Measurements from ENCODE around the gene EPN2. TPM values are rescaled to one million over a fixed set of nuclear protein-coding genes. Genes with fewer than 3 reads are reported as not detected.

The EPN2 gene
- total RNA-seq, 2 donors from 2014 or later: 28.7 to 47.9 TPM

DNA sequence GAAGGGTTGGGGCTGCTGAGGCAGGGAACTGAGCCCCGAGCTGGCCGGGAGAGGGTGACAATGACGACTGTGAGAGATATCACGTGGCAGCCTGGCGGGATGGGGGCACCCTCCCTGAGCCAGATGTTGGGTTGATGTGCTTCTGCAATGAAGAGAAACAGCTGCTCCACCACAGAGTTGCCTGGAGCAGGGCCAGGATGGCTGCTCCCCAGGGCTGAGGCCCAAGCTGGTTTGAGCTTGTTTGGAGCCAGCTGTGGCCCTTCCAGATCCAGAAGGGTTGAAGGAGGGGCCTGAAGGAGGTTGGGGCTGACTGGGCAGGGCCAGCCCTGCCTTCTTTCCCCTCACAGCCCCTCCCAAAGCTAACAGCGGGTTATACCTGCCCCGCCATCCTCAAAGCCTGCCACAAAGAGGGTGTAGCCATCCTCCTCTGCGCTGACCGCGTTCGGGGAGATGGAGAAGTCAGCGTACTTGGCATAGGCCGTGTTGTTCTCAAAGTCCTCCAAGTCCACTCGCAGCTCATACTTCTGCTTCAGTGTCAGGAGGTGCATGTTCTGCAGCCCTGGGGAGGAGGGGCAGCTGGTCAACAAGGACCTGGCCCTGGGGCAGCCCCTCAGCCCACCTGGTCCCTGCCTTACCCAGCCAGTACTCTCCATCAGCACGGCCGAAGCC, 147.7 kb downstream of the EPN2 start:
- no peaks in the 10 kb centered on the region for H3K27me3 ChIP-seq (replicated peaks; ENCODE audit: insufficient read depth)
- H3K4me1 ChIP-seq (ENCODE audit: control insufficient read depth in 1 of 2, low read depth in 2 of 2): peaks cover 48 to 91% of the 10 kb centered on the region in 2 donors
- DNase-seq (ENCODE audit: low spot score): no peak
- peak overlapping the region; percentile 98 to 99 for H3K27ac ChIP-seq
- peak; percentile 41 for ATAC-seq (ENCODE audit: insufficient number of reproducible peaks, low FRiP score, low read depth)
- peak overlapping the region; percentile 69 for H3K4me3 ChIP-seq
- H3K9me3 ChIP-seq: no peaks in the 10 kb centered on the region
- TF ChIP-seq, protein P1, sequence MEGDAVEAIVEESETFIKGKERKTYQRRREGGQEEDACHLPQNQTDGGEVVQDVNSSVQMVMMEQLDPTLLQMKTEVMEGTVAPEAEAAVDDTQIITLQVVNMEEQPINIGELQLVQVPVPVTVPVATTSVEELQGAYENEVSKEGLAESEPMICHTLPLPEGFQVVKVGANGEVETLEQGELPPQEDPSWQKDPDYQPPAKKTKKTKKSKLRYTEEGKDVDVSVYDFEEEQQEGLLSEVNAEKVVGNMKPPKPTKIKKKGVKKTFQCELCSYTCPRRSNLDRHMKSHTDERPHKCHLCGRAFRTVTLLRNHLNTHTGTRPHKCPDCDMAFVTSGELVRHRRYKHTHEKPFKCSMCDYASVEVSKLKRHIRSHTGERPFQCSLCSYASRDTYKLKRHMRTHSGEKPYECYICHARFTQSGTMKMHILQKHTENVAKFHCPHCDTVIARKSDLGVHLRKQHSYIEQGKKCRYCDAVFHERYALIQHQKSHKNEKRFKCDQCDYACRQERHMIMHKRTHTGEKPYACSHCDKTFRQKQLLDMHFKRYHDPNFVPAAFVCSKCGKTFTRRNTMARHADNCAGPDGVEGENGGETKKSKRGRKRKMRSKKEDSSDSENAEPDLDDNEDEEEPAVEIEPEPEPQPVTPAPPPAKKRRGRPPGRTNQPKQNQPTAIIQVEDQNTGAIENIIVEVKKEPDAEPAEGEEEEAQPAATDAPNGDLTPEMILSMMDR (IDR thresholded peaks at IDR 0.05): no peak
- H3K36me3 ChIP-seq: peaks cover 26% of the 10 kb centered on the region

GRCh38 chr17:19385521-19385983, 148.4 kb downstream of the EPN2 start:
- Histone ChIP-seq H3K27me3 (replicated peaks; ENCODE audit: insufficient read depth) (no peaks in the 10 kb centered on the region), H3K9me3 (no peaks in the 10 kb centered on the region), H3K36me3 (peaks cover 23% of the 10 kb centered on the region), H3K27ac (peak overlapping the region; percentile 98 to 99), H3K4me3 (peak overlapping the region; percentile 69), H3K4me1 (ENCODE audit: control insufficient read depth in 1 of 2, low read depth in 2 of 2) (peaks cover 54 to 92% of the 10 kb centered on the region in 2 donors)
- DNase-seq (ENCODE audit: low spot score) (no peak), ATAC-seq (ENCODE audit: insufficient number of reproducible peaks, low FRiP score, low read depth) (no peak)
- TF ChIP-seq, protein P1 (IDR thresholded peaks at IDR 0.05): no peak

Other genes starting within 250 kb of the EPN2 start
- 10 to 100 TPM; 10.8 to 19.8 TPM for gene FAM83G, start 232.6 kb upstream of the EPN2 start, total RNA-seq
- 1 to 10 TPM; 1.6 to 3.2 TPM for gene GRAP, start 190.4 kb upstream of the EPN2 start, total RNA-seq
- gene GRAPL, start 109.8 kb upstream of the EPN2 start, total RNA-seq: 1 to 10 TPM in 1 of 2 donors, under 1 TPM in 1; 0.54 to 3.0 TPM
- 10 to 100 TPM in 1 of 2 donors, 1 to 10 TPM in 1; 6.3 to 33.4 TPM for gene B9D1, start 125.4 kb downstream of the EPN2 start, total RNA-seq
- gene MAPK7, start 141.1 kb downstream of the EPN2 start, total RNA-seq: 10 to 100 TPM; 49.2 to 51.2 TPM
- 100 to 1,000 TPM; 425 to 501 TPM for gene MFAP4, start 149.8 kb downstream of the EPN2 start, total RNA-seq
- gene RNF112, start 173.9 kb downstream of the EPN2 start, total RNA-seq: 1 to 10 TPM; 2.8 to 8.3 TPM